Smooth muscle cell (in vitro differentiated cells): ENCODE measurements around the gene STK32C. TPM values are rescaled to one million over a fixed set of nuclear protein-coding genes. Genes with fewer than 3 reads are reported as not detected.

ENCODE experiments used
- DNase-seq: peaks from one replicate; lab custom pipeline; 2025; ENCODE audit not compliant: unreplicated experiment; lab: John Stamatoyannopoulos, UW
- H2AFZ ChIP-seq: fragments of 200-600 bp; sonication (generic); 2 replicates; pipeline ENCODE4 v1.6.0; 2016; ENCODE audit warnings: antibody characterized with exemption, low read depth, mild to moderate bottlenecking
- H3F3A ChIP-seq: fragments of 200-600 bp; sonication (generic); 2 replicates; pipeline ENCODE4 v1.6.0; 2017; ENCODE audit warnings: antibody characterized with exemption, low read depth
- H3K27ac ChIP-seq: fragments of 200-600 bp; sonication (generic); 2 replicates; pipeline ENCODE4 v1.5.1; 2016; ENCODE audit warnings: low read depth, mild to moderate bottlenecking
- H3K27me3 ChIP-seq: fragments of 200-600 bp; sonication (generic); 2 replicates; pipeline ENCODE4 v1.6.1; 2016; ENCODE audit warnings: low read depth, mild to moderate bottlenecking
- H3K36me3 ChIP-seq: fragments of 200-600 bp; sonication (generic); 2 replicates; pipeline ENCODE4 v1.5.1; 2016; ENCODE audit warnings: low read depth
- H3K4me1 ChIP-seq: fragments of 200-600 bp; sonication (generic); 2 replicates; pipeline ENCODE4 v1.5.1; 2016; ENCODE audit warnings: low read depth
- H3K4me2 ChIP-seq: fragments of 200-600 bp; sonication (generic); 2 replicates; pipeline ENCODE4 v1.6.0; 2016; ENCODE audit warnings: mild to moderate bottlenecking
- H3K4me3 ChIP-seq: fragments of 200-600 bp; sonication (generic); 2 replicates; pipeline ENCODE4 v1.5.1; 2016; ENCODE audit warnings: mild to moderate bottlenecking
- H3K79me2 ChIP-seq: fragments of 200-600 bp; sonication (generic); 2 replicates; pipeline ENCODE4 v1.6.0; 2016; ENCODE audit warnings: low read depth, mild to moderate bottlenecking
- H3K9ac ChIP-seq: fragments of 200-600 bp; sonication (generic); 2 replicates; pipeline ENCODE4 v1.6.0; 2016; ENCODE audit warnings: low read depth
- H3K9me3 ChIP-seq: fragments of 200-600 bp; sonication (generic); replicated peaks from 2 replicates; pipeline ENCODE4 v1.5.1; 2016; ENCODE audit warnings: low read depth
- H4K20me1 ChIP-seq: fragments of 200-600 bp; sonication (generic); 2 replicates; pipeline ENCODE4 v1.6.0; 2016; ENCODE audit warnings: low read depth
- CTCF ChIP-seq: fragments of 200-600 bp; sonication (generic); IDR thresholded peaks from 2 replicates; pipeline ENCODE4 v1.5.1; 2017; ENCODE audit warnings: borderline replicate concordance, mild to moderate bottlenecking, antibody characterized with exemption; ENCODE audit not compliant: insufficient read depth, poor library complexity, severe bottlenecking
- WGBS: methylation state at CpG from one replicate; pipeline ENCODE4 v1.1.7; 2016; ENCODE audit warnings: low lambda C conversion rate; 5-methylcytosine and 5-hydroxymethylcytosine counted together
- polyA plus RNA-seq: library from polyadenylated mRNA; unstranded; fragments of >200 nt; fragmentation: Nextera tagmentation; extraction: Ambion mirVana; gene quantifications from 2 replicates; pipeline ENCODE4 v1.2.1, GENCODE V29; 2016
- total RNA-seq: library from RNA; depleted of rRNA; stranded (reverse); fragments of >200 nt; gene quantifications from 2 replicates; pipeline ENCODE4 v1.2.3, GENCODE V29; 2014

The STK32C gene
- total and polyA plus RNA-seq, 2 experiments from 2014 or later = 2.3 to 13.2 TPM

GRCh38 chr10:132176623-132177500 is 130.9 kb downstream of the STK32C start:
- Histone ChIP-seq H3K4me3 (no peak overlapping the region), H3K4me2 (no peak overlapping the region), H3K27me3 (peaks cover 38% of the 10 kb centered on the region), H3K9ac (no peak overlapping the region), H4K20me1 (no peaks in the 10 kb centered on the region), H3K36me3 (no peaks in the 10 kb centered on the region), H3K79me2 (no peaks in the 10 kb centered on the region), H3K27ac (no peak overlapping the region), H2AFZ (no peak overlapping the region), H3K4me1 (peaks cover 9% of the 10 kb centered on the region), H3K9me3 (no peaks in the 10 kb centered on the region), H3F3A (no peaks in the 10 kb centered on the region)
- no peak for TF ChIP-seq CTCF
- 78% methylated on average over 19 of the region's 19 CpGs for WGBS
- DNase-seq = no peak

DNA sequence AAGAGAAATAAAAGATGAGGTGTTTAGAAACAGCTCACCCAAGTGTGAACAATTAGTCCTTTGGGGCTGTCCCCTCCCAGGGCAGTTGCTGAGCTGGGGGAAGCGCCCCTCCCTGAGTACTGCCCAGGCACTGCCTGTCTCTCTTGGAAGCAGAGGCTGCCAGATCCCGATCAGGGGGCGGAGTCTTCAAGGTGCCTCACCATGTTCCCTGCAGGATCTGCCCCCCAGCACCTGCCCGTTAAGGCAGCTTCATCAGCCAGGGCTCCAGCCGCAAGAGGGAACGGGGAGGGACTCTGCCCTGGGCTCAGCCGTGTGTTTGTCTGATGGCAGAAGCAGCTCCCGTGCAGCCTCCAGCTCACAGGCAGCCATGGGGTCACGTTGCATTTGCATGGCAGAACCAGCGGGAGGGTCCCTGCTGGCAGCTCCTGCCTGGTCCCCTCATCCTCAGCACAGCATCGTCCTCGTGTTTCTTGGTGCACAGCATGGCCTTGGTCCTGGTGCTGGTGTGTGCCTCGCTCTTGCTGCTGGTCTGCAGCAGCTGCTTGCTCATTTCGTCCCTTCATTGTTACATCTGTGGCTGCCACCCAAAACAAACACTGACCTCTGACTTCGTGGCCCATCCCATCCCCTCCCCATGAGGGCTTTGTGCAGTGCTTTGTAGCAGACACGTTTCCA is 131.7 kb downstream of the STK32C start:
- Histone ChIP-seq H3K4me3 (no peak overlapping the region), H2AFZ (no peak overlapping the region), H3K79me2 (no peaks in the 10 kb centered on the region), H3F3A (no peaks in the 10 kb centered on the region), H3K36me3 (no peaks in the 10 kb centered on the region), H3K4me2 (no peak overlapping the region), H3K4me1 (peaks cover 9% of the 10 kb centered on the region), H3K9me3 (no peaks in the 10 kb centered on the region), H3K27ac (no peak overlapping the region), H3K9ac (no peak overlapping the region), H3K27me3 (peaks cover 30% of the 10 kb centered on the region), H4K20me1 (no peaks in the 10 kb centered on the region)
- 39% methylated on average over 16 of the region's 16 CpGs for WGBS
- no peak for DNase-seq
- no peak for TF ChIP-seq CTCF

GRCh38 chr10:132175408-132175807 is 132.3 kb downstream of the STK32C start:
- DNase-seq = no peak
- 80% methylated on average over 6 of the region's 6 CpGs for whole genome bisulfite sequencing
- Histone ChIP-seq H3K79me2 (no peaks in the 10 kb centered on the region), H3K9ac (no peak overlapping the region), H3K27me3 (peaks cover 29% of the 10 kb centered on the region), H3F3A (no peaks in the 10 kb centered on the region), H3K4me1 (peaks cover 9% of the 10 kb centered on the region), H3K27ac (no peak overlapping the region), H3K9me3 (no peaks in the 10 kb centered on the region), H3K4me3 (no peak overlapping the region), H4K20me1 (no peaks in the 10 kb centered on the region), H2AFZ (no peak overlapping the region), H3K4me2 (no peak overlapping the region), H3K36me3 (no peaks in the 10 kb centered on the region)
- no peak for TF ChIP-seq CTCF
